GM12892 (cell line): ENCODE results near the gene OTOP2.

Experiments used
- POLR2A ChIP-seq: IDR thresholded peaks from 2 replicates; pipeline ENCODE4 v1.6.1; 2011; ENCODE audit warnings: low read depth, low read length, control low read depth
- POLR2AphosphoS5 ChIP-seq: IDR thresholded peaks from 2 replicates; pipeline ENCODE4 v1.6.1; 2011; ENCODE audit warnings: low read depth, low read length, control low read depth

- TF ChIP-seq POLR2AphosphoS5, result no peak
- TF ChIP-seq POLR2A, result no peak
These were observed 14.3 kb downstream of the OTOP2 start for GRCh38 chr17:74938194-74938950.
